GM12875 (cell line): Measurements from ENCODE around the gene HLA-B.
"Not testable (repeated sequence)": the region's sequence is repeated elsewhere in the genome, so short reads cannot be mapped to it uniquely, and the experiment has no call there.

Source experiments
- H3K4me3 ChIP-seq: one replicate; pipeline ENCODE4 v1.5.1; 2011; ENCODE audit warnings: low read depth, low read length, control low read depth
- TF ChIP-seq, protein P1 (sequence below): IDR thresholded peaks from 2 replicates; pipeline ENCODE4 v1.5.1; 2011; ENCODE audit warnings: low read depth, mild to moderate bottlenecking, control low read depth, inconsistent platforms, low read length, moderate library complexity, borderline replicate concordance; ENCODE audit not compliant: insufficient read depth

HLA-B gene

DNA sequence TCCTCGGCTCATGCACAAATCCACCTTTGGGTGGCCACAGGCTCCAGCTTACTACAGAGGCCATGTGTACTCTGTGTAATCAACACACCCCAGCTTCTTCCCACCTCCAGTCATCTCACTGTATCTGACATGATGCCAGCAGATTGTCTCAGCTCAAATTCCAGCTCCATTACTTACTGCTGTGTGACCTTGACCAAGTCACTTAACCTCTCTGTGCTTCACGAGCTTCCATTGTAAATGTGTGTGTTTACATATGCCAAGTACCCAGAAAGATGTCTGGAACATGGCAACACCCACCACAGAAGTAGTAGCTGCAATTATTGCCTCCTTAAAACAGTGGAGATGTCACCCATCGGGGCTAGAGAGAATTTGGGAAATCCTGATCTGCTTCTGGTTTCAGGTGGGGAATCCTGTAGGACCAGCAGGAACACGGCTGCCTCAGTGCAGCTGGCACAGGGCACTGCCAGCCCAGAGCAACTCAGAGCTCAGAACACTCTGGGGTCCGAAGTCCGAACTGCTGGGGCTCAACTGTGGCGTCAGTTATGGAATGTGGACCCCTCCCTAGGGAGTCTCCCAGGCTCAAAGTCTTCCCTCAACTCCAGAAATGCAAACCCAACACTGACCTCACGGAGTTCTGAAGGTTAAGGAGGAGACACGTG is 21.2 kb upstream of the HLA-B start:
- H3K4me3 ChIP-seq = no peak overlapping the region
- TF ChIP-seq, protein P1, sequence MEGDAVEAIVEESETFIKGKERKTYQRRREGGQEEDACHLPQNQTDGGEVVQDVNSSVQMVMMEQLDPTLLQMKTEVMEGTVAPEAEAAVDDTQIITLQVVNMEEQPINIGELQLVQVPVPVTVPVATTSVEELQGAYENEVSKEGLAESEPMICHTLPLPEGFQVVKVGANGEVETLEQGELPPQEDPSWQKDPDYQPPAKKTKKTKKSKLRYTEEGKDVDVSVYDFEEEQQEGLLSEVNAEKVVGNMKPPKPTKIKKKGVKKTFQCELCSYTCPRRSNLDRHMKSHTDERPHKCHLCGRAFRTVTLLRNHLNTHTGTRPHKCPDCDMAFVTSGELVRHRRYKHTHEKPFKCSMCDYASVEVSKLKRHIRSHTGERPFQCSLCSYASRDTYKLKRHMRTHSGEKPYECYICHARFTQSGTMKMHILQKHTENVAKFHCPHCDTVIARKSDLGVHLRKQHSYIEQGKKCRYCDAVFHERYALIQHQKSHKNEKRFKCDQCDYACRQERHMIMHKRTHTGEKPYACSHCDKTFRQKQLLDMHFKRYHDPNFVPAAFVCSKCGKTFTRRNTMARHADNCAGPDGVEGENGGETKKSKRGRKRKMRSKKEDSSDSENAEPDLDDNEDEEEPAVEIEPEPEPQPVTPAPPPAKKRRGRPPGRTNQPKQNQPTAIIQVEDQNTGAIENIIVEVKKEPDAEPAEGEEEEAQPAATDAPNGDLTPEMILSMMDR = no peak

DNA sequence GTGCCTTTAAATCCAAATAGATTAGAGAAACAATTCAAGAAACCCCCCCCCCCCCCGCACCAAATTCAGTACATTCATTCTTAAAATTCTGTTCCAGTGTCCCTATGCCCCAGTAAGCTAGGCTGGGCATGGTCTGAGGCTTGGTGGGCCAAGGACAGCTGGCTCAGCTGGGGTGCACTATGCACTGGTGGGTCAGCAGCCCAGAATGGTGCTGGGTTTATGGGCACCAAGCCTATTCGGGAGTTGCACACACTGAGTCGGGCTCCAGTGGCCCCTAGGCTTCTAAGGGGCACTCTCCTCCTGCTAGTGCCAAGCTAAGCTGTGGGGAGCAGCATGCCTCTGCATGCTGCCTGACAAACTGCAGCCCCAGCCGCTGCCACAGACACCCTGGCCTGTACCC is 20.1 kb upstream of the HLA-B start:
- H3K4me3 ChIP-seq = no peak overlapping the region
- TF ChIP-seq, protein P1 = no peak

DNA sequence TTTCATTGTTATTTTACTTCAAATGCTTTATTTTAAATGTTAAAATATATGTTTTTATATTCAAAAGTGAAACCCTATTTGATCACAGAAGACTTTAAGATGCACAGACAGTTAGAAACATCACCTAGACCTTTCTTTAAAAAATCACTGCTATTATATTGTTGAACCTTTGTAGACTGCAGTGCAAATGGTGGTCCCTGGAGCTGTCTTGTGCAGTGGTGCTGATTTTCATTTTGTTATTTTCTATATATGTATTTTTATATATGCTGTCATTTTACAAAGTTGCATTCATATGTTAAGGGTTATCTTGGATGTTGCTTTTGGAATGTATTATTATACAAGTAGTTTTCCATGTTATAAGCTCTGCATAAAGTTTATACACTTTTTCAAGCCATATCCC is 18.7 kb upstream of the HLA-B start:
- no peak overlapping the region for H3K4me3 ChIP-seq
- TF ChIP-seq, protein P1 = no peak

DNA sequence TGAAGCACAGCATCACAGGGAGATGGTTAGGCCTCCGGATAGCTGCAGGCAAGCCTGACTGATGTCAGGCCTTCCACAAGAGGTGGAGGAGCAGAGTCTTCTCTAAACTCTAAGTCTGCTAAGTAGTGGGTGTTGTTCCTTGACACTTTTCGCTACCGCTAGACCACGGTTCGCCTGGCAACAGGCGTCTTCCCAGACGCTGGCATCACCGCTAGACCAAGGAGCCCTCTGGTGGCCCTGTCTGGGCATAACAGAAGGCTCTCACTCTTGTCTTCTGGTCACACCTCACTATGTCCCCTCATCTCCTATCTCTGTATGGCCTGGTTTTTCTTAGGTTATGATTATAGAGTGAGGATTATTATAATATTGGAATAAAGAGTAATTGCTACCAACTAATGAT is 17.1 kb upstream of the HLA-B start:
- TF ChIP-seq, protein P1 = peak; percentile 28; the same call in 1 of the 2 replicates
- H3K4me3 ChIP-seq = not testable (repeated sequence)

DNA sequence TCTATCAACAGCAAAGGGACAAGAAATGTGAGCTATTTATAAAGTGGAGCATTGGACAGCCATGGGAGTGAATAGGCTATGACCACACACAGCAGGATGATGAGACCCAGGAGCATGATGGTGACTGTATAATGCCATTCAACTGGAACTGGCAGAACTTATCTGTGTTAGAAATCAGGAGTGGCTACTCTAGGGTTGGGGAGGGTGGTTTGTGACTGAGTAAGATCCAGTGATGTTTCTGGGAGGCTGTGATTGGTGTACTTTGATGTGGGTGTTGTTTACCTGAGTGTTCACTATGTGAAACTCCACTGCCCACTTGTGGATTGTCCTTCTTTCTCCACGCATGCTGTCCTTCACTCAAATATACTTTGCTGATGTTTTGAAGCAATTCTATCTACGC is 11.5 kb upstream of the HLA-B start:
- H3K4me3 ChIP-seq = no peak overlapping the region
- TF ChIP-seq, protein P1 = no peak

DNA sequence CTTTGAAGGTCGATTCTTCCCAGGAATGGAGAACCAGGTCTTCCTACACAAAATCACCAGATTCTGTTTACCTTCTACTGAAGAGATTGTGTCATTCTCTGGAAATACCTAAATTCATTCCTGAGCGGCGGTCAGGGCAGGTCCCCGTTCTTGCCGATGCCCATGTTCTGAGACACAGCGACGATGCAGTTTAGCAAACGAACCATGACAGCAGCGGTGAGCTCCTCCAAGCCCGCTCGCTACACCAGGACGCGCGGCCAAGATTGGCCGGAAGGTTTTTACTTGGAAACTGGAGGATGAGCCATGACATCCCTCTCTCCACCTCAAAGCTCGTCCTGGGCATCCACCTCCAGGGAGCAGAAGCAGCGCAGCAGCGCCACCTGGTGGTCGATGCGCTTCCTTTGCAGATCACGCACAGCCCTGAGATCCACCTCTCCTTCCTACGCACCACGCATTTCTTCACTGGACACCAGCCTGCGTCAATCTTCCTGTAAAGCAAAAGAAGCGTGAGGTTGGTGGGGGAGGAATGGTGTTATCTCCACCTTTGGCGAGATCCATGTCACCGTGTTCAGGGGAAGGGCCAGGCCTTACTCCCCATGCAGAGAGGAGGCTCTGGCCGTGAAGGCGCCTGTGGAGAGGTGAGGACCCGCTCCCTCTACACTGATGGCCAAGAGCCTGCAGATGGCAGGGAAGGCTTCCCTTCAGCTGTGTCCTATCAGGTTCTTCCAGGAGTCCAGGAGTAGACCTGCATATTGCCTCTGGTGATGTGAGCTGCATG is 9.9 kb upstream of the HLA-B start:
- peak overlapping the region; percentile 43 for H3K4me3 ChIP-seq
- TF ChIP-seq, protein P1 = peak; percentile 91

DNA sequence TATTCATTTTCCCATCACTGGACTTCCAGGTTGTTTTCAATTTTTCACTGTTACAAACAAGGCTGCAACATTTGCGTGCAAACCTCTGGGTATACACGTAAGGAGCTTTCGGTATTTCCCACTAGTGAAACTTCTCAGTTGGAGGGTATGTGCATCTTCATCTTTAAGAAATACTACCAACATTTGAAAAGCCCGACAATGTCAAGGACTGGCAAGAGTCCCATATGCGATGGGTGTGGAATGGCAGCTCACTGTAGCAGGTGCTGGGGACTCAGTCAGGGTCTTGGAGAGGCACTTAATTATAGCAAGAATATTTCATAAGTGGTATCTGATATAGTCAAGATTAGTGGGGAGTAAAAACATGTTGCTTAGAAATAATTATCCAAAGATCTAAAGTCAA is 8.9 kb upstream of the HLA-B start:
- TF ChIP-seq, protein P1 = no peak

More for the DNA sequence above, 8.9 kb upstream of the HLA-B start:
- no peak overlapping the region for H3K4me3 ChIP-seq
